Right lung (tissue), 10 donors: ENCODE data around the gene LDAH. TPM values are rescaled to one million over a fixed set of nuclear protein-coding genes. Genes with fewer than 3 reads are reported as not detected.

Source experiments
- DNase-seq, 2 donors: peaks; one replicate each; pipeline ENCODE4 v3.0.0-alpha.2; 2013
- long read RNA-seq, 8 donors: transcript quantifications; one replicate each; lab custom pipeline, GENCODE V29; 2026
- polyA plus RNA-seq, 5 donors: library from polyadenylated mRNA; unstranded; fragments of 120-200 nt; gene quantifications; one replicate each; pipeline versions ENCODE4 v1.2.1 to v1.2.3, GENCODE V29; 2013; ENCODE audit warnings: inconsistent platforms in 1 of 5, low replicate concordance in 1 of 5; ENCODE audit not compliant: insufficient read length in 5 of 5, insufficient read depth in 1 of 5

Gene LDAH
- 10 to 100 TPM; 17.9 to 27.3 (median 25.0) TPM for polyA plus RNA-seq
- long read RNA-seq, donor 1, partial matches to known transcripts, result 0 of 6 reads
- long read RNA-seq, donor 1, other reads (novel, unspliced or antisense), result 0 of 6 reads
- long read RNA-seq, donor 2, partial matches to known transcripts, result 0 of 3 reads
- long read RNA-seq, donor 2, other reads (novel, unspliced or antisense), result 0 of 3 reads
- long read RNA-seq, donor 3, partial matches to known transcripts, result 0 of 5 reads
- long read RNA-seq, donor 3, other reads (novel, unspliced or antisense), result 0 of 5 reads
- long read RNA-seq, donor 4, partial matches to known transcripts, result 0 of 1 reads
- long read RNA-seq, donor 4, other reads (novel, unspliced or antisense), result 0 of 1 reads
- long read RNA-seq, donor 5, partial matches to known transcripts, result 0 of 2 reads
- long read RNA-seq, donor 5, other reads (novel, unspliced or antisense), result 0 of 2 reads
- long read RNA-seq, donor 6, partial matches to known transcripts, result 0 of 1 reads
- long read RNA-seq, donor 6, other reads (novel, unspliced or antisense), result 0 of 1 reads
- long read RNA-seq, donor 7, partial matches to known transcripts, result 0 of 5 reads
- long read RNA-seq, donor 7, other reads (novel, unspliced or antisense), result 0 of 5 reads
- long read RNA-seq, donor 8, partial matches to known transcripts, result 0 of 4 reads
- long read RNA-seq, donor 8, other reads (novel, unspliced or antisense), result 0 of 4 reads

GRCh38 chr2:20822535-20823490, at the start of gene LDAH:
TSS of gene LDAH (minus strand) at chr2:20823101. CDS start at chr2:20801463, 21,638 bp downstream.
- DNase-seq, result peak; percentile 94

- no peak for DNase-seq
Observed at GRCh38 chr2:20868377-20868776, 45.5 kb upstream of the LDAH start.

- no peak for DNase-seq
Observed at GRCh38 chr2:20862850-20863249, 39.9 kb upstream of the LDAH start.

- no peak for DNase-seq
Observed at GRCh38 chr2:20855456-20855855, 32.6 kb upstream of the LDAH start.

- DNase-seq, result no peak
Observed at GRCh38 chr2:20852670-20853069, 29.8 kb upstream of the LDAH start.

- no peak for DNase-seq
Observed at GRCh38 chr2:20852139-20852538, 29.2 kb upstream of the LDAH start.

- DNase-seq, result no peak
Observed at GRCh38 chr2:20844246-20844645, 21.3 kb upstream of the LDAH start.

GRCh38 chr2:20839052-20839451, 16.2 kb upstream of the LDAH start:
- DNase-seq, result no peak

- DNase-seq, result no peak
Observed at GRCh38 chr2:20838016-20838415, 15.1 kb upstream of the LDAH start.

GRCh38 chr2:20836521-20836920, 13.6 kb upstream of the LDAH start:
- DNase-seq, result no peak

- no peak for DNase-seq
Observed at GRCh38 chr2:20834331-20834730, 11.4 kb upstream of the LDAH start.

- no peak for DNase-seq
Observed at GRCh38 chr2:20832606-20833005, 9.7 kb upstream of the LDAH start.

- DNase-seq, result no peak
Observed at GRCh38 chr2:20829861-20830260, 7.0 kb upstream of the LDAH start.

- DNase-seq, result no peak
Observed at GRCh38 chr2:20823917-20824316, 1.0 kb upstream of the LDAH start.

- no peak for DNase-seq
Observed at GRCh38 chr2:20818820-20819219, 4.1 kb downstream of the LDAH start.

- no peak for DNase-seq
Observed at GRCh38 chr2:20815216-20815615, 7.7 kb downstream of the LDAH start.

GRCh38 chr2:20812779-20813178, 10.1 kb downstream of the LDAH start:
- DNase-seq, result no peak

- DNase-seq, result no peak
Observed at GRCh38 chr2:20806286-20806685, 16.6 kb downstream of the LDAH start.

GRCh38 chr2:20803974-20804373, 18.9 kb downstream of the LDAH start:
- no peak for DNase-seq

GRCh38 chr2:20803226-20803682, 19.6 kb downstream of the LDAH start:
- DNase-seq, result no peak

- no peak for DNase-seq
Observed at GRCh38 chr2:20797096-20797495, 25.8 kb downstream of the LDAH start.

- no peak for DNase-seq
Observed at GRCh38 chr2:20796374-20796791, 26.5 kb downstream of the LDAH start.
